ENCODE results near the gene NXPH2. TPM values are rescaled to one million over a fixed set of nuclear protein-coding genes. Genes with fewer than 3 reads are reported as not detected.

The NXPH2 gene
- total RNA-seq, 1 donor from 2014 or later, result not detected

DNA sequence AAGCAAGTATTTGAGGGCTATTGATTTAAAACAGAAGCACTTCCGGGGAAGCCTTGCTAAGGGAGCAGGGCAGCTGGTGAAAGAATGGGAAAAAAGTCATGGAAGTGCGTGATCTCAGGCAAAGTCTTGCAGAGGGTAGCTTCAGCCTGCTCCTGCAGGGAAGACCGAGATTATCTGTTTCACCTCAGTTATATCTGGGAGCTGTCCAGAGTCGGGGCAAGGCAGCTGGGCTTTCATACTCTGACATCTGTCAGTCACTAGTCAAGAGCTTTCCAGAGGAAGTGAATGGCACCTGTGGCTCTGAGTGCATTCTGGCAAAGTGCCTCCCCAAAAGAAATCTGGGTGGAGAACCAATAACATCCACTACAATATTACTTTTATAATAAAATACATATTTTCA, 8.7 kb downstream of the NXPH2 start:
- no peak overlapping the region for H3K27ac ChIP-seq
- H3K4me3 ChIP-seq, result no peak overlapping the region
- no peak for TF ChIP-seq CTCF (IDR thresholded peaks at IDR 0.05)
- H3K36me3 ChIP-seq, result no peaks in the 10 kb centered on the region
- no peaks in the 10 kb centered on the region for H3K4me1 ChIP-seq
- intact Hi-C loops (cut with DNase I), result no loop called here
- H3K9me3 ChIP-seq, result no peaks in the 10 kb centered on the region
- H3K27me3 ChIP-seq, result peaks cover 12% of the 10 kb centered on the region
- no peak for DNase-seq
- no peak for ATAC-seq

GRCh38 chr2:138767101-138767500, 13.1 kb downstream of the NXPH2 start:
- Histone ChIP-seq H3K27me3 (peaks cover 4% of the 10 kb centered on the region), H3K27ac (no peak overlapping the region), H3K4me1 (no peaks in the 10 kb centered on the region), H3K36me3 (no peaks in the 10 kb centered on the region), H3K4me3 (no peak overlapping the region), H3K9me3 (no peaks in the 10 kb centered on the region)
- DNase-seq (no peak), ATAC-seq (no peak)
- intact Hi-C loops (cut with DNase I), result no loop called here
- no peak for TF ChIP-seq CTCF (IDR thresholded peaks at IDR 0.05)

DNA sequence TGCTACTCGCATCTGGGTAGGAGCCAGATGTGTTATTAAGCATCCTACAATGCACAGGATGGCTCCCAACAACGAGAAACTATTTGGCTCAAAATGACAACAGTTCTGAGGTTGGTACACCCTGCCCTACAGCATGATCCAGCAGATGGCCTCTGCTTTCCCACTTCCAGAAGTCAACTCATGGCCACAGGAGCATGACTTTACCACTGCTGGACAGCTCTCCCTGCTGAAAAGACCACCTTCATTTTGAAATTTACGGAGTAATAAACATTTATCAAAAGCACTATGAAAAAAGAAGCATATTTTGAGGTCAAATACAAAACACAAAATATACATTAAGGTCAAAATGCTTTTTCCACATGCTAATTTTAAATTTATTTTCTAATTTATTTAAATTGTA, 13.7 kb downstream of the NXPH2 start:
- no peak for TF ChIP-seq CTCF (IDR thresholded peaks at IDR 0.05)
- Histone ChIP-seq H3K27me3 (peaks cover 4% of the 10 kb centered on the region), H3K9me3 (no peaks in the 10 kb centered on the region), H3K36me3 (no peaks in the 10 kb centered on the region), H3K4me1 (no peaks in the 10 kb centered on the region), H3K27ac (no peak overlapping the region), H3K4me3 (no peak overlapping the region)
- no peak for DNase-seq
- intact Hi-C loops (cut with DNase I), result no loop called here
- no peak for ATAC-seq

DNA sequence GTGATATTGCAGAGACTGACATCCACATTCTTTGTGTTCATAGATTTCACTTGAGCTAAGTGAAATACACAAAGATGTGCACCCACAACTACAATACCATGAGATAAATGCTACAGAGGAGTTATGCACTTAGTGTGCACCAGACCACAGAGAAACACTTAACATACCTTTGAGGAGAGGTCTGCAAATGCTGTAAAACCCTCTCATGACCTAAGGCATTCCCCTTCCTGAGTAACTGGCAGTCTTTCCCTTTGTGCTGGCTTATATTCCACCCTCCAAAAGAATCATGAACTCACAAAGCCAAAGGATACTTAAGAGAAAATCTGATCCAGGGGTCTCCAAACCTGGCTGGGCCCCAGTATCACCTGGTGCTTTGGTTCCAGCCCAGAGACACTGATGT, 16.2 kb downstream of the NXPH2 start:
- no peak overlapping the region for H3K4me3 ChIP-seq
- no peak overlapping the region for H3K27ac ChIP-seq
- no peaks in the 10 kb centered on the region for H3K4me1 ChIP-seq
- no peak for TF ChIP-seq CTCF (IDR thresholded peaks at IDR 0.05)
- DNase-seq (no peak), ATAC-seq (no peak)
- no peaks in the 10 kb centered on the region for H3K36me3 ChIP-seq
- intact Hi-C loops (cut with DNase I), result no loop called here
- H3K9me3 ChIP-seq, result no peaks in the 10 kb centered on the region
- peaks cover 4% of the 10 kb centered on the region for H3K27me3 ChIP-seq

- ATAC-seq (no peak), DNase-seq (no peak)
- intact Hi-C loops (cut with DNase I), result no loop called here
- no peaks in the 10 kb centered on the region for H3K9me3 ChIP-seq
- H3K4me1 ChIP-seq, result no peaks in the 10 kb centered on the region
- H3K27ac ChIP-seq, result no peak overlapping the region
- no peaks in the 10 kb centered on the region for H3K36me3 ChIP-seq
- H3K4me3 ChIP-seq, result no peak overlapping the region
- TF ChIP-seq CTCF (IDR thresholded peaks at IDR 0.05), result no peak
- H3K27me3 ChIP-seq, result no peaks in the 10 kb centered on the region
These were observed 17.7 kb downstream of the NXPH2 start for GRCh38 chr2:138762533-138762932.

- DNase-seq (no peak), ATAC-seq (no peak)
- TF ChIP-seq CTCF (IDR thresholded peaks at IDR 0.05), result no peak
- Histone ChIP-seq H3K4me1 (no peaks in the 10 kb centered on the region), H3K27ac (no peak overlapping the region), H3K4me3 (no peak overlapping the region), H3K9me3 (no peaks in the 10 kb centered on the region), H3K36me3 (no peaks in the 10 kb centered on the region), H3K27me3 (no peaks in the 10 kb centered on the region)
- intact Hi-C loops (cut with DNase I), result no loop called here
These were observed 19.5 kb downstream of the NXPH2 start for GRCh38 chr2:138760676-138761075.
